HL-60 (cell line): ENCODE measurements around the gene ATRN.

ENCODE experiments used
- CTCF ChIP-seq: IDR thresholded peaks from one replicate; pipeline ENCODE4 v1.5.1; 2011; ENCODE audit warnings: low read length, control low read depth, inconsistent platforms; ENCODE audit not compliant: insufficient read depth
- POLR2AphosphoS5 ChIP-seq: IDR thresholded peaks from 2 replicates; pipeline ENCODE4 v1.6.1; 2012; ENCODE audit warnings: low read depth
- REST ChIP-seq: IDR thresholded peaks from 2 replicates; pipeline ENCODE4 v1.6.1; 2012; ENCODE audit warnings: low read depth; ENCODE audit not compliant: insufficient replicate concordance

- no peak for TF ChIP-seq CTCF
- no peak for TF ChIP-seq POLR2AphosphoS5
- TF ChIP-seq REST = no peak
Measured at GRCh38 chr20:3681352-3681930, 210.6 kb downstream of the ATRN start.
